GM20431 (cell line): ENCODE results near the gene CXCL9.
"Not testable (repeated sequence)": the region's sequence is repeated elsewhere in the genome, so short reads cannot be mapped to it uniquely, and the experiment has no call there.

Experiments used
- in situ Hi-C: fragments of 300-500 bp; cut with MseI, MboI; formaldehyde crosslinking; loops from one replicate; pipeline ENCODE4 v1.15.0; 2020; ENCODE audit warnings: low sequenced_read_pairs; ENCODE audit not compliant: unreplicated experiment

CXCL9 gene

DNA sequence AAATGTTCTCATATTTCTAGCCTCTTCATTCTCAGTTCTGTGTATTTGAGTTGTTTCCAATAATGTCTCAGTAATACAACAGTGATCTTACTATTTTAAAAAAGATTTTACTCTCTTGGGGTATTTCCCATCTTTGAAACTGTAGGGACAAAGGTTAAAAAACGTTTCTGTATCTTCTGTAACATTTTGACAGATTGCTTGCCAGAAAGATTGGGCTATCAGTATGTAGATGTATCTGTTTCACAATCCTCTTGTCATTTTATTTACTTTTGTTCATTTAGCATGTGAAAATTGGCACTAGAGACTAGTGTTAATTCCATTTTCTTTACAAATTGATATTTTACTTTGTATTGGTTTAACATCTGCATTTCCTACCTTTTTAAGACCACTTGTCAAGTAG, 6.2 kb upstream of the CXCL9 start:
- in situ Hi-C loops, result no loop called here

- in situ Hi-C loops, result no loop called here
Measured at GRCh38 chr4:76012388-76012801, 5.1 kb upstream of the CXCL9 start.

GRCh38 chr4:76011700-76012387, 4.5 kb upstream of the CXCL9 start:
- in situ Hi-C loops, result no loop called here

GRCh38 chr4:76011018-76011670, 3.8 kb upstream of the CXCL9 start:
- in situ Hi-C loops, result no loop called here

GRCh38 chr4:76010576-76010975, 3.3 kb upstream of the CXCL9 start:
- in situ Hi-C loops, result no loop called here

- in situ Hi-C loops, result no loop called here
Measured at GRCh38 chr4:76009311-76009710, 2.0 kb upstream of the CXCL9 start.

DNA sequence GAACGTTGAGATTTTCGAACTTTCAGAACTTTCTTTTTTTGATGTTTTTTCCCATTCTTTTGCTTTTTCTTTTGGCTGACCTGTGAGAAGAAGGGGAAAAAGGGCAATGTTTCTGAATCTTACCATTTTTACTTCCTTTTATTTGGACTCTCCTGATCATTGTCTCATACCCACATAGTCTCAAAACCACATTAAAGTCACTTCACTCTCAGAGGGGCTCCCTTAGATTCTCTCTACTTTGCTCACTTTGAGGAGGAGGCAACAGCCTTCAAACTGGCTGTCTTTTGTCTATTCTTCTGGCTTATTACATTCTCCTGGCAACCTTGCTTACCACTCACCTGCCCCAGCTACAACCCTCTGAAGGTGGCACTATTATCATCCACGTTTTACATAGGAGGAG, 3.7 kb downstream of the CXCL9 start:
- in situ Hi-C loops, result loop anchor here (5.0 kb wide), 1 partner anchor 59 kb away; no protein-coding TSS in a partner anchor

- in situ Hi-C loops, result loop anchor here (5.0 kb wide), 1 partner anchor 59 kb away; no protein-coding TSS in a partner anchor
Measured at GRCh38 chr4:76003035-76003434, 4.3 kb downstream of the CXCL9 start.

- in situ Hi-C loops, result loop anchor here (5.0 kb wide), 1 partner anchor 60 kb away; no protein-coding TSS in a partner anchor
Measured at GRCh38 chr4:76002176-76002575, 5.1 kb downstream of the CXCL9 start.

DNA sequence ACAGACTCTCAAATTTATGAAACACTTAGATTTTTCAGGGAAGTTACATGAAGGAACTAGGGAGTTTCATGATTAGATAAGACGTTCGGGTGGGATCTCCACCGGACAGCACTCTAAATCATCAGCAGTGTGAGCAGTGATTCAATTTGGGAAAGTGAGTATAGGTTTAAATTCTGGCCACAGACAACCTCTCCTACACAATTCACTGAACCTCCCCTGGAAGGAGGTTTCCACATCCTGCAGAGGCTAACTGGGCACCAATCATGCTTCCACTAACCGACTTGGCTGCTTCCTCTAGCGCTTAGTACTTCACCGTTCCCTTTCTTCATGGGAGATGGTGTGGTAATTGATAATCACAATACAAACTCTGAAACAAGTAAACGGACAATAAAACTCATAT, 5.6 kb downstream of the CXCL9 start:
- in situ Hi-C loops, result loop anchor here (5.0 kb wide), 1 partner anchor 61 kb away; no protein-coding TSS in a partner anchor

DNA sequence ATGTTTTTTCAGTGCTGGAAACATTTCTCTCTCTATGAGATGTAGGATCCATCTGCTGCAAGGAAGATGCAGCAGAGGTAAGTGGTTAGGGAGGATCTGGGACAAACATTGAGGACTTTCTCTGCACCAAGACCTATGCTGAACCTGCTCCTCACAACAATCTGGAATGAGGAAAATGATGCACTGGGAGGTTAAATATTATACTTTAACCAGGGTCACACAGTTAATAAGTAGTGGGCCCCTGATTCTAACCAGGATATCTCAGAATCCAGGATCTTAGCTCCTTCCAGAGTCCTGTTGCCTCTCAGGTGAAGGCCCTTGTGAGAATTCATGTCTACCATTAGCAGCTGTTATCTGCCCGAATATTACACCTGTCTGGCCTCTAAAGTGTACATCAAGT, 7.0 kb downstream of the CXCL9 start:
- in situ Hi-C loops, result loop anchor here (5.0 kb wide), 1 partner anchor 62 kb away; no protein-coding TSS in a partner anchor

GRCh38 chr4:75998525-75999147, 8.7 kb downstream of the CXCL9 start:
- in situ Hi-C loops, result not testable (repeated sequence)

DNA sequence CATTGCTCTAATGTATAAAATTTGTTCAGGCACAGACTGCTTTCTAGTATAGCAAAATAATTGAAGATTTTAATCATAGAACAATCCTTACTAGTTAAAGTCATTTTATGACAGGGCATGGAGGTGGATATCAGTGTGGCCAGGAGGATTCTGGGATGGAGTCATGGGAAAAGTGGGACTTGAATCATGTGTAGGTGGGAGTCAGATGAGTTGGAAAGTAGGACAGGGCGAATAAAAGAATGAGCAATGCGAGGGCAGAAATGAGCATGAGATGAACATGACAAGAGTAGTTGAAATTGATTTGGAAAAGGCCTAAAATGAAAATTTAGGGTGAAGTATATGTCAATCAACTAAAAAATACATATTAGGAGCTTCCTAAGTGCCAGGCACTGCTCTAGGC, 9.4 kb downstream of the CXCL9 start:
- in situ Hi-C loops, result no loop called here

DNA sequence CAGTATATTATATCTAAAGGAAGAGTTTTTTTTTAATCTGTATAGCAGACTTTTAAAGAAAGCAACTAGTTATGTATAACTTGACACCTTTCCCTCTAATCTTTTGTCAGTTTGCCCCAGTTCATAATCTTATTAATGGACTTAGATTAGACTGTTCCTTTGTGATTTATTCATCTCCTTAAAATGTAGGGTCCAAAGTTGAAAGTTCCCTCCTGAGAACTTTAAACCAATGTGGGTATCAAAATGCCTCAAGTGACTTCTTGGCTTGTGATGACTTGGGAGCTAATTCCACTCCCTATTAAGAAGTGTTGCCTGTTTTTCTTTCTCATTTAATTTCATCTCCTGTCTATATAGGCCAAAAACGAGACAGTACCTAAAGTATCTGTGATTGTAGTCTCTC, 10.2 kb downstream of the CXCL9 start:
- in situ Hi-C loops, result no loop called here

- in situ Hi-C loops, result no loop called here
Measured at GRCh38 chr4:75995727-75996126, 11.6 kb downstream of the CXCL9 start.

- in situ Hi-C loops, result no loop called here
Measured at GRCh38 chr4:75992462-75992861, 14.8 kb downstream of the CXCL9 start.

GRCh38 chr4:75989846-75990528, 17.3 kb downstream of the CXCL9 start:
- in situ Hi-C loops, result no loop called here

- in situ Hi-C loops, result no loop called here
Measured at GRCh38 chr4:75985116-75985515, 22.2 kb downstream of the CXCL9 start.

GRCh38 chr4:75980576-75980975, 26.7 kb downstream of the CXCL9 start:
- in situ Hi-C loops, result no loop called here

DNA sequence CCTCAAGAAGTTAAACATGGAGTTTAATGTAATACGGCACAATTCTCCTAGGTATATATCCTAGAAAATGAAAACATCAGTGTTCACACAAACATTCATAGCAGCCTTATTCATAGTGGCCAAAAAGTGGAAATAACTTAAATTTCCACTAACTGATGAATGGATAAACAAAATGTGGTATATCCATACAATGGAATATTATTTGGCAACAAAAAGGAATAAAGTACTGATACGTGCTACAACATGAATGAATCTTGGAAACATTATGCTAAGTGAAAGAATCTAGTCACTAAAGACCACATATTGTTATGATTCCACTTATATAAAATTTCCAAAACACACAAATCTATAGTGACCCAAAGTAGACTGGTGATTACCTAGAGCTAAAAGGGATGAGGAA, 31.1 kb downstream of the CXCL9 start:
- in situ Hi-C loops, result no loop called here

DNA sequence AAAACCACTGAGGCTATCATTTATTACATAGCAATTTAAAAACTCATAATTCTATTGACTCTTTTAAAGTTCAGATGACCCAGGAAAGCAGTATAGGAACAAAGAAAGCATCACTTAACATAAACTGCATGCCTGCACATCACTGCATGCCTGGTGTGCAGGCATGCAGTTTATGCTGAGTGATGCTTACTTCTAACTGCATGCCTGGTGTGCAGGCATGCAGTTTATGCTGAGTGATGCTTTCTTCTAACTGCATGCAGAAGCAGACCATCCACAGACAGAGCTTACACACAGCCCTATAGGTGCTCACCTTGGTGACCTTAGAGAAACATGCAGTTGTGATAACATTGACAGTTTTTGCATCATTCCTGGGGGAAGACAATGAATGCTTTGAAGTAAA, 33.5 kb downstream of the CXCL9 start:
- in situ Hi-C loops, result no loop called here
